NCI-H748 (cell line): Measurements from ENCODE around the gene IQGAP3.

Experiments used
- DNase-seq: peaks from one replicate; lab custom pipeline; 2025; ENCODE audit not compliant: unreplicated experiment; lab: John Stamatoyannopoulos, UW

Gene IQGAP3

DNA sequence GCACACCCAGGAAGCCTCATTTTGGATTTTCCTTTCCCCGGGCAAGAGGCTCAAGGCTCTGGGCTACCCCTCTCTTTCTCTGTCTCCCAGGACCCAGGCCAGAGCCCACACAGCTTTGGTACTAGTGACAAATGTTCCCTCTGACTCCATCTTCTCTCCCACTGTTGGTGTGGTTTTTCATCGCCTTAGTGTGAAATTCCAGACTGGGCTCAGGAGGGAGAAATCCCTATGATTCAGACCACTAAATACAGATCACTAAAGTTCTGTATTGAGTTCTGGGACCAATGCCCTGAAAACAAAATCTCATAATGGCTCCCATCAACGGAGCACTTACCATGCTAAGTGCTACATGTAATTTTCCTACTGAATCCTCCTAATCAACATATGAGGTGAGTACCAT is 26.1 kb downstream of the IQGAP3 start:
- no peak for DNase-seq

DNA sequence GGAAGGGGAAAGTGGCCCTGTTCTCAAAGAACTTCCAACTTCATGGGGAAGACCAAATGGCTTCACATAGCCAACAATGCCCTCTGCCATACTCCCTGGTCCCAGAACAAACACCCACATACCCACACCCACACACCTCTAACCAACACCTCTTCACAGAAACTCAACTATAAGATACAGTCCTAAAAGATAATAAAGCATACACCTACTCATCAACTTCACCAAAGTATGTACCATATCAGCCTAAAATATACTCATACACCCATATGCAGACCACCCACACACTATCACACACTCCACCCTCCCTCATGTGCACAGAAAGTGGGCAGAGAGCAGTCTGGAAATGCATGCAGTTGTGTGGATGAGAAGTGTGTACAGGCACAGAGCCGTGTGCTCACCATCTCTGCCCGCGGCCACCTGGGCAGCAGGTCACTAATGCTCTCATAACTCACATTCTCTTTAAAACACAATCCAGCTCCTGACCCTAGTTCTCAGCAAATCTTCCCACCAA is 27.7 kb downstream of the IQGAP3 start:
- no peak for DNase-seq

DNA sequence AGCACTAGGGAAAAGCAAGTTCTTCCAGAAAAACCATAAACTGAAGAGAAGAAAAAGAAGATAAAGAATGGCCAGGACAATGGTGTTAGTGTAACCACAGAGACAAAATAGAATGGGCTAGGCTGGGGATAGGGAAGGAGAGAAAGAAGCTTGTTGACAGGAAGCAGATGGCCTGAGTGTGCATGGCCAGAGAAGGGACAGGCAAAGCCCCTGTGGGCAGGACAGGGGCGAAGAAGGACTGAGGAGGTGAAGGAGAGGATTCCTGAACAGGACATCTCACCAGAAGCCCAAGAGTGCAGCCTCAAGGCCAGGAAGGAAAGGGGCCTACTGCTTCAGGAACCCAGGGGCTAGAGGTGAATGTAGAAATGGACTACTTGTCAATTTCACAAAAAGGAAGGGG is 29.3 kb downstream of the IQGAP3 start:
- no peak for DNase-seq

DNA sequence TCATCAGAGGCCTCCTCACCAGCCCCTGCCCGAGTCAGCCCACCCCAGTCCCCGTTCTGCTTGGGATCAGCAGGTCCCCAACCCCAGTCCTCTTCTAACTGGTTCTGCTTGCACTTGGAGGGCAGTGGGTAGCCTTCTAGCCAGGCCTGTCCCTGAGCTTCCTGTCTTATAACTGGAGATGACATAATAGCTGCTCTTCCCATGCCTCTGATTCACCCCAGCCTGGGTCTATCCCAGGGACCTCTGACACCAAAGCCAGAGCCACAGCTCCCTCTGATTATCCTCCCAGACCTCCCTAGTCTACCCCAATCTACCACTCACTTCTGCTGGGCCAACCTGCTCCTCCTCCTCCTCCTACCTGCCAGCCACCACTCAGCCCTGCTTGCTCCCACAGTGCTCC is 31.4 kb downstream of the IQGAP3 start:
- no peak for DNase-seq

DNA sequence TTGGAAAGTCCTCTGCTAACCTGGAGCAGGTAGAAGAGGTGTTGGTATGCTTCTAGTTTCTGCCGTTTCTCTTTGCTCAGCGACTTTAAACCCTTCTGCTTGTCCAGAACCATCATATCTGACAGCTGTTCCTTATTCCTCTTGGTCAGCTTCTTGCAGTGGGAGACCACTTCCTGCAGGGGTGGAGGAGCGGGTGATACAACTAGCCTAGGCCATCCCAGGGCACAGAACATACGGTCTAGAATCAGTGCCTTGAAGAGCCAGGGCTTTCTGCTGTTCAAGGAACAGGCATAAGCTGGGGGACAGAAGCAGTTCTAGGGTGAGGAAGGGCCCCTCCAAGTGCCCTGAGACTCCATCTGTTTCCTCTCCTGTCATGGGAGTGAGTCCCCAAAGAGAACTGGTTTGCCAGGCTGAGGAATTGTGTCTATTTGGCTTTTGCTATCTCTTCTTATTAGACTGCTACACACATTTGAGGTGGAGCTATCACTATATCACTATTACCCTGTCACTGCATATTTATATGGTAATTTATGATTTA is 32.5 kb downstream of the IQGAP3 start:
- DNase-seq, result no peak

DNA sequence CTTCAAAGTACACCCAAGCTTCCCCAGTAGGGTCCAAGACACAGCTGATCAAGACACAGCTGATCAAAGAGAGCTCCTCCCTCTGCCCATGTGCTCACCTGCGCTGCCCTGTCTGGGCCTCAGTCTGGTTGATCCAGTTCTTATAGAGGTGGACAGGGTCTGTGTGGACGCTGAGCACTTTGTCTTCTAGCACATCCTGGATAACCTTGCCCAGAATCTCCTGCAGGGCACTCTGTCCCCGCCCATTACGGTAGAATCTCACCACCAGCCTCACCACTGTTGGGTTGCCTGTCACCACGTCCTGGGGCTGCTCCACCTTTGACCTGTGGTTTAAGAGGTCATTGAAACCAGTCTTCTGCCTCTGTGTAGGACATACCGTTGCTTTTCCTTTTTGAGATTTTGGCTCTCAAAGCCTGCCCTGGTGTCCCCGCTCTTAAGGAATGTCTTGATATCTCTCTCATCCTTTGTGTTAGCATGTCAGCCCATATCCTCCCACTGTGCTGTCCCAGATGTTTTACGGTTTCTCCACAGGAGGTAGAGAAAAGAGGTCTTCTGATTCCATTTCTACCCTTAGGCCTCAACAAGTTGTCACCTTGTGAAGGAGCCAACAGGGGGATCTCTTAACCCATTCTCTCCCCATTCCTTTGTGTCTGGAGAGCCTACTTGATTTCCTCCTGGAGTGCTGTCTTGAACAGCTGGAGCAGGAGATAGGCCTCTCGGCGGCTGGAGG is 33.5 kb downstream of the IQGAP3 start:
- DNase-seq, result no peak

DNA sequence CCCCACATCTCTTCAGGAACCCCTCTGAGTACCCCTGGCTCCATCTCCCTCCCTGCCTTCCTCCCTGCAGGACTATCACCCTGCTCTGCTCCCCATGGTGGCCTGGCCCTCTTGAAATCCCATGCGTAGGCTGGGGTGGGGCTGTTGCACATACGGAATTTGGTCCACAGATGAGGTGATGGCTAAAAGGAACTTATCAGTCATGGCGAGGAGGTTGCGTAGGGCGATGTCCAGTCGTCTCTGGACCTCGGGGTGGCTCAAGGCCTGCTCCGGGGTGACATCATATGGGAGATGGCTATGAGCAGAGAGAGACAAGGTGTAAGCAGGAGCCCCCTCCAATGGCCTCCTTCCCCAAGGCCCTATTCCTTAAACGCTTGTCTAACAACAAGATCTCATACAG is 35.3 kb downstream of the IQGAP3 start:
- no peak for DNase-seq

DNA sequence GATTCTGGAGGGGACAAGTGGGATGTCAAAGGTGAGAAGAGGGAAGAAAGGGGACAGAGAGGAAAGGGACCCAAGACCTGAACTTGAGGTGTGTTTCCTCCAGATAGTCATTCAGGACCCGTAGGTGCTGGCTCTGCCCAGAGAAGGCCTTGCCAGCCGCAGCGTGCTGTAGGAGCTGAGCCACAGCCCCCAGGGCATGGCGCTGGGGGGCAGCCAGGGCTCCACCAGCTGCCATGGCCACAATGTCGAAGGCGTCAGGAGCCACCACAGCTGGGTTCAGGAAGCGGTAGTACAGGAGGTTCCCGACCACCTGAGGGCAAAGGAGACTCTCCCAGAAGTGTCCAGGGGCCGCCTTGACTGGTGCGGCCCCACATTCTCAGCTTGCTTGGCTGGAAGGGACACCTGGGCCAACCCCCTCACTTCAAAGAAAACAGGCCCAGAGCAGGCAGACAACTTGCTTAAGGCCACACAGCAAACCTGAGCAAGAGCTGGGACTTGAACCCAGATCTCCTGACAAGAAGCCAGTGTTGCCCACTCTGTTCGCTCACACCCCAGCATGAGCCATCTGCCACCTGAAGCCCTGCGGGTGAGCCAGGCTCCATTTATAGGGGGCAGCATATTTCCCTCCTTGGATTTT is 37.8 kb downstream of the IQGAP3 start:
- no peak for DNase-seq

DNA sequence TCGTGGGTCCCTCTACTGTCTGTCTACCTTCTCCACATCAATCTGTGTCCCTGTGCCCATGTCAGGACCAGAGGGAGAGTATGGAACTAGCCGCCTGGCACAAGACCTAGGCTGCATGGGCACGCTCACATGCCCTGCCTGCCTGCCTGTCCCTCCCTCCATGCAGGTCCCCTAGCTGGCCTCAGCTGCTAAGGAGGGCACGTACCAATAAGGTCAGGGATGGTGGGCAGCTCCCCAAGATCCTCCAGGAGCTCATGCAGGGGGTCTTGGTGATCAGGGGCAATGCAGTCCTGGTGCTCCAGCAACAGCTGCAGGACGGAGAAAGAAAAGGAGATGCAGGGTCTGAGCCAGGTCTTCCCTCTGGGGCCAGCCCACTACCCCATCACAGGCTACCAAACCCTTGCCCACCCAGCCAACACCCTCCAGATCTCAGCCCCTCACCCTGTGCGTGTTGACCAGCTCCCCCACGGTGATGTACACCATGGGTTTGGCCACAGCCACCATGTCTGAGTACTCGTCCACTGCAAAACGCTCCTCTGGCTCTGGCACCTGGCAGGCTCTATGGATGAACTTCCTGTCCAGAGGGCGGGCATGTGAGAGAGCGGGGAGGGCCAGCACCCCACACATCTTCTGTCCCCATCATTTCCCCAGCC is 38.7 kb downstream of the IQGAP3 start:
- DNase-seq, result no peak

DNA sequence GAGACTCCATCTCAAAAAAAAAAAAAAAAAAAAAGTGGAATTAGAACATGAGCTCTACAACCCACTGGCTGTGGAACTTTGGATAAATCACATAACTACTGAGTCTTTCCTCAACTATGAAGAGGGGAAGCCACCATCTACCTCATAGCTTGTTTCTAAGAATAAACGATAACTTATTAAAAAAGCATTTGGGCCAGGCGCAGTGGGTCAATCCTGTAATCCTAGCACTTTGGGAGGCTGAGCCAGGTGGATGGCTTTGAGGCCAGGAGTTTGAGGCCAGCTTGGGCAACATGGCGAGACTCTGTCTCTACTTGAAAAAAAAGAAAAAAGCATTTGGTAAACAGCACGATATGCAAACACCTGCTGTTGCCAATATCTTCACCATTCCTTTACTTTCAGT is 40.0 kb downstream of the IQGAP3 start:
- DNase-seq, result no peak

DNA sequence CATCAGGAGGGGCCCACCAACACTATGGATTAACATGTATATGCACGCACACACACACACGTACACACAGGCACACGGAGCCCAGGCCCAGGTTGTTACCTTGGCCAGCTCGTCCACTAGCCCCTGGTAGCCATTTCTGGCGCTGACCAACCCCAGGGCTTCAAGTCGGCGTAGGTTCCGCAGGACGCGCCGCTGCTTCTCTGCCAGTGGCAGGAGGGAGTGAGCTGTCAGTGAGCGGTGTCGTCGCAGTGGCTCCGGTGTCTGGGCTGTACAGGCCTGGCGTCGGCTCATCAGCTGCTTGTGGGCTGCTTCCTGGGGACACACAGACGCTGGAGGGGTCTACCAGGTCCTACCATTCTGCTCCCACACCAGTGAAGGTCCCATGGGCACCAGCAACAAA is 42.4 kb downstream of the IQGAP3 start:
- no peak for DNase-seq

DNA sequence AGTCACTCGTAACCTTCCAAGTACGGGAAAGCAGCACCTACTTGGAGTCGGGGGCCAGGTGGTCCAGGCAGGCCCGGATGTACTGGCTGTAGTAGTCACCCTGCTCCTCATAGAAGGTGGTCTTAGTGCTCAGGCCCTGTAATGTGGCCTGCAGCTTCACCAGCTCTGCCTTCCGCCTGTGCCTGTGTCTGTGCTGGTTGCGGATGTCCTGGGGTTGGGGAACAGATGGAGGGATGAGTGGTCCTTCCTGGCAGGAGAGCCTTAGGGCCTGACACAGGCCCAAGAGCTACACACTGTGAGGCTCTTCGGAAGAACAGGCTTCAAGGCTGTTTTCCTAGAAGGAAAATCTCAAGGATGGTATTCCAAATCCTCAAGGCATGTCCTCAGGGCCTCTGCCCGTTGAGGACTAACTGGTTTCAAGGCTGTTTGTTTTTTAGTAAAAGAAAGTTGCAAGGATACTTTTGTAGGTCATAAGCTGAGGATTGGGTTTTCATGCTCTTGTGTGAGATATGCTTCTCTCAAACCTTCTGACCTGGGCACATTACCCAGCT is 43.4 kb downstream of the IQGAP3 start:
- no peak for DNase-seq

DNA sequence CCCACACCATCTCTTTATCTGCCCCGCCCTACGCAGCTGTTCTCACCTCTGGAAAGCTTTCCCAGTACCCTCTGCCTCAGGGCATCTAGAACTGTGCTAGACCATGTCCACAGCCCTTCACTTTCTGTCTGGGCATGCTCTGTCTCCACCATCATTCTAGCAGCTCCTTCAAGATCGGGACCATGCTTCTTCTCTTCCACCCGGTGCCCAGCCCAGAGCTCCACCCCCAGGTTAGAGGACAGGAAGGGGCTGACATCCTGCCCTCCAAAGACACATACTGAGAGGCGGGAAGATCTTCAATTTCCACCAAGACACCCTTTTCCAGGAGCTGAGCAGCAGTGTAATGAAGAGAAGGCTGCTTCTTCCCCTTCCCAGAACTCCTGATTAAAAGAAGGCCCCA is 44.1 kb downstream of the IQGAP3 start:
- DNase-seq, result no peak

DNA sequence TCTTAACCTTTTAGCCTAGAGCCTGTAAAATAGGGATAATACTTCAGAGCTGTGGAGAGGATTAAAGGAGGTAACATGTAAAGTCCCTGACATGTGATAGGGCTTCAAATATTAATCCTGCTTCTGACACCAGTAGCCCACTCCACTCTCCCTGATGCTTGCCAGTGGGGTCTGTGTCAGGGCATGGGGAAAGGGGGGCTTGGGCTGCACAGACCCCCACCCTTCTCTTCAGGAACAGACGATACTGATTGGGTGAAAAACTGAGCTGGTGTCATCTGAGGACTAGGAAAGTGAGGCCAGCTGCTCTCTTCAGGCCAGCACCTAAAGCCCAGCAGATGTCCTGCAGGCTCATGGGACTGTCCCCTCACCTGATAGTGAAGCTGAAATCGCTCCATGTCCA is 44.8 kb downstream of the IQGAP3 start:
- DNase-seq, result no peak

DNA sequence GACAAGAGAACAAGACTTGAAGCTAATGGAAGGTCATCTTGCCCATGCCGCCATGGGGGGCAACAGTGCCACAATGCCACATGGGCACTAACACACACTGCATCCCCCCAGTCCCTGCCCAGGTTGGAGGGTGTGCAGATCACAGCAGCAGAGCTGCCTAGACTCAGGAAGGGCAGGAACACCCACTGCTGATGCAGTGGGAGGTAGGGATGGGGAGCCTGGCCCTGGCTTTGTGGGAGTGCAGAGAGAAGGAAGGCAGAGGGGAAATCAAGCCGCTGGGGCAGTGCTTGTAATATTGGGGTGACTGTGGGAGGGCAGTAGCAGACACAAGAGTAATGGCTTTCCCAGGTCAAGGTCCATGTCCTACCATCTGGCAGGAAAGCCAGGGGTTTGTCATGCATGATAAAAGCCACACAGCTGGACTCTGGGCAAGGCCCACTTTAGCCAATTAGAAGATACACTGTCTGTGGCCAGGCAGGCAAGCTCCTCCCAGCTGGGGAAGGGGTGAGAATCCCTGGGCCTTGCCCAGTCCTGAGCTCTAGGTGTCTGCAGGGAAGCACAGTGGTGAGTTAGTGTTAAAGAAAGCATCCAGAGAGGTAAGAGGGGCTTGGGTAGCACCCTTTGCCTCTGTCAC is 46.4 kb downstream of the IQGAP3 start:
- no peak for DNase-seq

DNA sequence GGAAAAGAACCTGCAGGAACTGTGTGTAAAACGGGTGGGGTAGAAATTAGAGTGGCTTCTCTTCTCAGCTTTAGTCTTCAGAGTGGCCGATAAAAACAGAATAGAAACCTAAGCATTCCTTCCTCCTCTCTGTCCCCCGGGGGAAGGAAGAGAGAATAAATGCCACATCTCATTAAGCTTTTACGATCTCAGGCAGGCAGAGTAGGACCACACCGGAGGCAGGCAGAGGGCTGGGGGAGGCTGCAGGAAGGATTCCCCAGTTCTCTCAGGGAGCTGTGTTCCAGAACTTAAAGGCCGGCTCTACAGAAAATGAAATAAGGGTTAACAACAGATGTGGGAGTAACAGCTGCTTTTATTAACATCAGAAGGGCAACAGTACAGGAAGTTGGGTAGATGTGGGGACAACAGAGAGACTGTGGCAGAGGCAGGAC is 47.3 kb downstream of the IQGAP3 start:
- DNase-seq, result no peak

DNA sequence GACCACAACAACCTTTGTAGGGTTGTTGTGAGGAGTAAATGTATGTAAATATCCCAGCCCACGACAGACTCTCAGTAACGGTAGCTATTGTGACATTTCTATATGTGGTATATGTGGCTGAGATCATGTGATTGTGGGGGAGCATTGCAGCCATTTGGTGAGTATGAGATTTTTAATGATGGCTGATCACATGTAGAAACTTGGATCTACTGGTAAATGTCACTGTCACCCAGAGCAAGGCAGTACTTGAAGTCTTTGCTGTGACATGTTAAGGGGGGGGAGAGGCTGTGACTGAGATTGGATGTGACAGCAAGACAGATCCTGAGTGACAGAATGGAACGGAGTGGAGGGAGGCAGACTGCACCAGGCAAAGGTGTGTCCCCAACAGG is 47.9 kb downstream of the IQGAP3 start:
- DNase-seq, result no peak

DNA sequence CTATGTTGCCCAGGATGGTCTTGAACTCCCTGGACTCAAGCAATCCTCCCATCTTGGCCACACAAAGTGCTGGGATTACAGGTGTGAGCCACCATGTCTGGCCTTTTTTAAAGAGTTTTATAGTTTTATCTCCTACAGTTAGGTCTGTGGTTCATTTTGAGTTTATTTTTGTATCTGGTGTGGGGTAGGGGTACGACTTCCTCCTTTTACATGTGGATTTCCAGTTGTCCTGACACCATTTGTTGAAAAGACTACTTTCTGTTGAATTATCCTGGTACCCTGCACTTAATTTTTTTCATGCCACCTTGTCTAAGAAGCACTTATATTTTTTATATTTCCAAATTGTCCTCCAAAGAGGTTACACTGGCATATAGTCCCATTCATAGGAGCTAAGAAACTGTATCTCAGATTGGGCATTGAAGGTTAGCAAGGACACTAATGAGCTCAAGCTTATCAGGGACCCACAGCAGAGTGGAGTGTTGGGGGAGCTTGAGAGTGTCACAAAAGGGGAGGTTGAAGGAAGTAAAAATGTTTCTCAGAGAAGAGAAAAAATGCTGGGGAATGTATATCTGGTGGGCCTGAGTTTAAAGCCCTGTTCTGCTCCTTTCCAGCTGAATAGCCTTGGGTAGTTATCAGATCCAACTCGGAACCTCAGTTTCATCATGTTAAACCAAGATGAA is 48.4 kb downstream of the IQGAP3 start:
- DNase-seq, result no peak

DNA sequence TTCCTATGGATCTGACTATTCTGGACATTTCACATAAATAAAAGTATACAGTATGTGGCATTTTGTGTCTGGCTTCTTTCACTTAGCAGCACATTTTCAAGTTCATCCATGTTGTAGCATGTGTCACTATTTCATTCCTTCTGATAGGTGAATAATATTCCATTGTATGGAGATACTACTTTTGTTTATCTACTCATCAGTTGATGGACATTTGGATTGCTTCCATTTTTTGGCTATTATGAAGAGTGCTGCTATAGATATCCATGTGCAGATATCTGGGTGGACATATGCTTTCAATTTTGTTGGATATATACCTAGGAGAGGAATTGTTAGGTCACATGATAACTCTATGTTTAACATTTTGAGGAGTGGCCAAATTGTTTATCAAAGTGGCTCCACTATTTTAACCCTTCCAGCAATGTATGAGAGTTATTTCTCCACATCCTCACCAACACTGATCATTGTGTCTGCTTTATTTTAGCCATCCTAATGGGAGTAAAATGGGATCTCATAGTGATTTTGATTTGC is 49.9 kb downstream of the IQGAP3 start:
- no peak for DNase-seq

DNA sequence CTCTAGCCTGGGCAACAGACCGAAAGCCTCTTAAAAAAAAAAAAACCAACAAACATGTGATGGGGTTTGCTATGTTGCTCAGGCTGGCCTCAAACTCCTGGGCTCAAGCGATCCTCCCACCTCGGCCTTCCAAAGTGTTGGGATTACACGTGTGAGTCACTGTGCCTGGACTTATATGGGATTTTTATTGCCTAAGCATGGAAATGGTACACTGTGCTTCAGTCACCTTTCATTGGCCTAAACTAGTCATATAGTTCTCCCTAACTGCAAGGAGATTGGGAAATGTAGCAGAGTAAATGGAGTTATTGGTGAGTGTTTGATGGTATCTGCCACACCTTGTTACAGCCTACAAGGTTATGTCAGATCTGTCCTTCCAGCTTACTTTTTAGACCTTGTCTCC is 54.6 kb downstream of the IQGAP3 start:
- no peak for DNase-seq
